SKM-1 (cell line): Measurements from ENCODE around the gene PRDM16.

Experiments
- DNase-seq: peaks from one replicate; lab custom pipeline; 2025; ENCODE audit not compliant: unreplicated experiment; lab: John Stamatoyannopoulos, UW

PRDM16 gene

DNA sequence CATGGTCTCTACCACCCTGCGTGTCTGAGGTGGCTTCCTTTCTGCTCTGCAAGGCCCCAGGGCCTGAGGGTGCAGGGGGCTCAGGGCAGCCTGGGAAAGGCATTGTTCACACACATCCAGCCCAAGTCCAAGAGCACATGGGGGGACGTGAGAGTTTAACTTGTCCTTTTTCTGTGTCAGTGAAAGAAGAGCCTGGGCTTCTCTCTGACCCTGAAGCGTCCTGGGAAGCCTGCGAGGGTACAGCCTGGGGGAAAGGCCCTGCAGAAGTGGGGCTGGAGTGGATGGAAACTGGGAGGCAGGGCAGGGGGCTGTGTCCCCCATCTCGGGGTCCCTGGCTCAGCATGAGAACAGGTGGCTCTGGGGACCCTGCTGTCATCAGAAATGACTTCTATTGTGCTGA is 181.6 kb downstream of the PRDM16 start:
- no peak for DNase-seq

DNA sequence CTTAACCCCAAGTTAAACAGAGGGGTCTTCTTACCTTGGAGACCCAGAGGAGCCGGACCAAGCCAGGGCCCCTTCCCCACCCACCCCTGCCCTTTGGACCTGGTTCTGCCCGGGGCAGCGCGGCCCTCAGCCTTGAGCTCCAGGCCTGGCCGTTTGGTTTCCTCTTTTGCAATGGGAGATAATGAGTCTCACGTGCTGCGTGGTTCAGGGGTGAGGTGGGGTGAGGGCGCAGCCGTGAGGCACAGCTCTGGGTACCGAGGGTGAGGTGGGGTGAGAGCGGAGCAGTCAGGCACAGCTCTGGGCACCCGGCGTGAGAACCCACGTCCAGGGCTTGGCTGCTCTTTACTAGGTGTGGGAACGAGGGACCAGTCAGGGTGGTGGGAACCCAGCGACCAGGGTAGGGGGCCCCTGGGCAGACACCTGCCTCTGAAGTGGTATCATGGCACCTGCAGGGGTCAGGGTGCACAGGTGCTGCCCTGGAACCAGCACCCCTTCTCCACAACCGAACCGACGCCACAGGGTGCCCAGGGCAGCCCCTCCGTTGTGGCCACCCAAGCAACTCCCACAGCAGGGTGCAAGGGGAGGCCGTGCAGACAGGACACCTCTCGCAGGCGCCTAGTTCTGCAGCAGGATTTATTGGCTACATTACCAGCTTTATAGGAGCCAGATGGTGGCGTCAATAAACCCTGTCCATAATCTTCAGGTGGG is 182.2 kb downstream of the PRDM16 start:
- DNase-seq, result peak; percentile 6

- no peak for DNase-seq
Observed at GRCh38 chr1:3251807-3252428, 182.9 kb downstream of the PRDM16 start.

GRCh38 chr1:3255680-3256079 is 186.7 kb downstream of the PRDM16 start:
- no peak for DNase-seq

DNA sequence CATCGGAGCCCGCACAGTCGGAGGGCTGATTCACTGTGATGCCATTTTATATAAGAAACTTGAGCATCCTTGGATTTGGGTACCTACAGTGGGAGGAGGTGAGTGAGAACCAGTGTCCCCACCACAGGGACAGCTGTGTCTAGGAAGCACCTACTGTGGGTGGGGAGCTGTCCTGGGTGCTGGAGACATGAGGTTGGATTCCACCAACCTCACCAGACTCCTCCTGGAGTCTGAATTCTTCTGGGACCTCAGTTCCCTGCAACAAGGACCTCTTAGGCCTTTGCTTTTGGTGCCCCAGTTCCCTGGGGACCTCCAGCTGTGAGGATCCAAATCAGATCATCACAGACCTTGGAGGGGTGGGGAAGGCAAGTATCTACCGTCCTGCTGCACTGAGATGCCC is 188.8 kb downstream of the PRDM16 start:
- DNase-seq, result no peak

- no peak for DNase-seq
Observed at GRCh38 chr1:3258386-3259003, 189.5 kb downstream of the PRDM16 start.

- DNase-seq, result no peak
Observed at GRCh38 chr1:3259020-3259419, 190.0 kb downstream of the PRDM16 start.

DNA sequence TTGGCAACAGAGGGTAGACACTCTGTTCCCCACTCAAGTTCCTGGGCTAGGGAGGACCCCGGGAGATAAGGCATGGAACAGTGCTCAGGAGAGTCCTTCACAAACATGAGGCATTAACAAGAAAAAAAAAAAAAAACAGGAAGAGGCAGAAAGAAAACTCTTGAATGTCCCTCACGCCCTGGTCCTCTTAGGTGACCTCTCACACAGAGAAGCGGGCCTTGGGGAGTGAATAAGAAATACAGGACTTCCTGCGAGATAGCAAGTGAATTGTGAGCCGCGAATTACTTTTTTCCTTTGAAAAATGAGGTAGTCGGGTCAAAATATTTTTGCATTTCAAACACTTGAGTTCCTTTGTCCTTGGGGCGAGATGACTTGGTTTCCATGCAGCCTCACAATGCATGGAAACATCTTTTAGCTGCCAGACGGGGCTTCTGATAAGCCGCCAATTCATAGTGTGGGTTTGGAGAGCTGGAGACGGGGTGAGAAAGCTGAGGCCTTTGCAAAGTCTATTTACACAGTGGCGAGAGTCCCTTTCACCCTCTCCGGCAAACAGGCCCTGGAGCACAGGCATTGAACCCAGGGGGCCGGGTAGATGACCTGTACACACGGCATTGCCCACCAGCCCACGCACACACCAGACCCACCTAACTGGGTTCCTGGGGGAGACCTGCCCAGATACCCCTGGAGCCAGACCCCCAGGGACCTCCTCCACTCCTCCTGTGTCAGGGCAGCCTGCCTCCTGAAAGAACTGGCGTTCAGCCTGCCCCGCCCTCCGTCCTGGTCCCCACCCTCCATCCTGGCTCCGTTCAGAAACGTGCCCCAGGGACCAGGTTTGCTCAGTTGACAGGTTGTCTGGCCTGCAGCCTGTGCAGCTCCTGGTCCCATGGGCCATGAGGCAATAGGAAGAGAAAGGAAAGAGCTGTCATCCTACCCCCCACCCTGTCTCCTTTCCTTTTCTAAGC is 192.3 kb downstream of the PRDM16 start:
- no peak for DNase-seq

- no peak for DNase-seq
Observed at GRCh38 chr1:3261969-3262579, 193.1 kb downstream of the PRDM16 start.

DNA sequence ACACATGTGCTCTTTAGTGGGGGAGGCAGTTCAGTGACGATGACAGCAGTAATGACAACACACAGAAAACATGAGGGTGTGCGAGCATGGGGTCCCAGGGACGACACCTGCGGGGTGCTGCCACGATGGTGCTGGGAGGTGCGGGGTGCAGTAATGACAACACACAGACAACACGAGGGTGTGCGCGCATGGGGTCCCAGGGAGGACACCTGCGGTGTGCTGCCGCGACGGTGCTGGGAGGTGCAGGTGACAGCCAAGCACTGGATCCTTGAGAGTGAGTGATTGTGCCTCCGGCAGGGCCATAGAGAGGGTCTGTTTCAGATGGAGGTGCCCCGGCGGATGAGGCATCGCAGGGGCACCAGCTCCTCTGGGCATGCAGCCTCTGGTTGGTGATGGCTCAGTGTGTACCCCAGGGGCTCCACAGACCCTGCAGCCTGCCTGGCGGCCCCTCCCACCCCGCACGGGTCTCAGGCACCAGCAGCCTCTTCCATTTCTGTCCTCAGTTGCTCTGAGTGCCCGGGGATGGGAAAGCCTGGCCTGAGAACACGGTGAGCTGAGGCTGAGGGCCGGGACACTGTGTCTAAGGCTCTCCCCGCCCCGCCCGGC is 193.8 kb downstream of the PRDM16 start:
- DNase-seq, result no peak

GRCh38 chr1:3263790-3264189 is 194.8 kb downstream of the PRDM16 start:
- DNase-seq, result no peak

- no peak for DNase-seq
Observed at GRCh38 chr1:3264456-3264855, 195.5 kb downstream of the PRDM16 start.

DNA sequence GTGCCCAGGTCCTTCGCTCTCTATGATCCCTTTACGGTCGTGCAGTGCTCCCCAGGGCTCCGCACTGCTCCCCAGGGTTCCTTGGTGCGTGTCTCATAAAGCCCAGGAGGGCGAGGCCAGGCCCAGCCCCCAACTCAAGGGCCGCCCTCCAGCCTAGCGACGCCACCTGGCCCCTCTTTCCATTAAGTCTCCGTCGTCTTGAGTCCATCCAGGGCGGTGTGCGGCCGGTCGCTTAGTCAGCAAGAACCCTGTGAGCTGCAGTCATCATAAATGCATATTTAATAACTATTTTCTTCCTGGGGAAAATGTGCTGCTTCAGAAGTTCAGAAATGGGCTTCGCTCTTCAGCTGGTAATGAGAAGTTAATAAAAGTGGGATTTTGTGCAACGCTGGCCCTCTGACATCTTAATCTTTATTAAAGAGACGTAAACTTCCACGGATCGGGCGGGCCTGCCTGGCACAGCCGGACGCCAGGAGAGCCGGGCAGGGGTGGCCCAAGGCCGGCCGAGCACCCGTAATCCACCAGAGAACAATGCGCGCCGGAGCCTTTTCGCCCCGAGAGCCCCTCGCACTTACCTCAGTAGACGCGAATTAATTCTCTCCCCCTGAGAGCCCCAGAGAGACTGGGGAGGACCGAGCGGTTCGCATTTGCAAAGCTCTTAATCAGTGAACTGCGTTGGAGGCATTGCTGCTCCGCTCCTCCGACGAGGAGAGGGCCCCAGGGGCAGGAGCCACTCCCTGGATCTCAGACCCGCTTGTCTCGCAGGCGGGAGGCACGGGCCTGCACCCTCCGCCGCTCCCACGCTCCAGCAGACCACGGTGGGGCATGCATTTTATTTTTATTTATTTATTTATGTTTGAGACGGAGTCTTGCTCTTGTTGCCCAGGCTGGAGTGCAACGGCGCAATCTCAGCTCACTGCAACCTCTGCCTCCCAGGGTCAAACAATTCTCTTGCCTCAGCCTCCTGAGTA is 197.1 kb downstream of the PRDM16 start:
- no peak for DNase-seq

GRCh38 chr1:3266870-3267549 is 198.0 kb downstream of the PRDM16 start:
- no peak for DNase-seq

DNA sequence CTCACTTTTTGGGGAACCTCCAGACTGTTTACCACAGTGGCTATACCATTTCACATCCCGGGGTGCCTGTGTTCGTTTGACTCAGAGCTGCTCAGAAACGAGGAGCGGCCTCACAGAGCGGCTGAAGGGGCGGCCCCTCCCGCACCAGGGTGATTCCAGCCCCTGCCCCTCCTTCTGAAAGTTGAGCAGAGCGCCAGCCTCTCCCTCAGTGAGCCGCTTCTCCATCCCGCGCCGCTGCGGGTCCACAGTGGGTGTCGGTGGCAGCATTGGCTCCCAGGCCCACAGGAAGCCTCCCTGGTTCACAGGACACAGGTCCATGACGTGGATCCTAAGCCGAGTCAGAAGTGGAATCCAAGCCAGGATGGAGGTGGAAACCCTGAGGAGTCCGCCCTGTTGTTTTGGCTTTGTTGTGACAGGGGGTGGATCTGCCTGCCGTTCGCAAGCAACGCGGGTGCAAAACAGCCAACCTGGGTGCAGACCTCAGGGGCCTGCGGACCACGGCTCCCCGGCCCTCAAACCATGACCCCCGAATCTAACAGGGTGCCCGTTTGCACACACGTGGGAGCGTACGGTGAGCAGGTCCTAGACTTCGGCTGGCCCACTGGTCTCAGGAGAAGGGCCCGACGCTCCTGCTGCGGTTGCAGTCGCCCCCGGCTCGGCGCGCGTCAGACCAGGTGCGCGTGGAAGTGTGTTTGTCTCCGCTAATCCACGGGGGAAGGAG is 198.7 kb downstream of the PRDM16 start:
- DNase-seq, result no peak

DNA sequence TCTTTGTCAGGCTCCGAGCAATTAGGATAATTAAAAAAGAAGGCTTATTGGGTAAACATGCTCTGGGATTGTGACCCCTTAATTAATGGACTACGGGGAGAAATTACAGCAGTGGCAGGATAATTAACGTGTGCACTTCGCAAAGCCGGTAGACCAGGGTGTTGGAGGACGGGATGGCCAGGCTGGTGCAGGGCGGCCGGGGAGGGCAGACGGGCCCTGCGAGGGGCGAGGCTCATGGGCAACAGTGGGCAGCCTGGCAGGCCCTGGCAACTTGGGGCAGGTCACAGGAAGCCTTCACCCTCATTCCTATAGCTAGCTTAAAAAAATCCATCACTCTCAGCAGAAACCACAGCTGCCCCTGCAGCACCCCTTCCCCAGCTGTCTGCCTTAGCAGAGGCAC is 199.3 kb downstream of the PRDM16 start:
- DNase-seq, result no peak

DNA sequence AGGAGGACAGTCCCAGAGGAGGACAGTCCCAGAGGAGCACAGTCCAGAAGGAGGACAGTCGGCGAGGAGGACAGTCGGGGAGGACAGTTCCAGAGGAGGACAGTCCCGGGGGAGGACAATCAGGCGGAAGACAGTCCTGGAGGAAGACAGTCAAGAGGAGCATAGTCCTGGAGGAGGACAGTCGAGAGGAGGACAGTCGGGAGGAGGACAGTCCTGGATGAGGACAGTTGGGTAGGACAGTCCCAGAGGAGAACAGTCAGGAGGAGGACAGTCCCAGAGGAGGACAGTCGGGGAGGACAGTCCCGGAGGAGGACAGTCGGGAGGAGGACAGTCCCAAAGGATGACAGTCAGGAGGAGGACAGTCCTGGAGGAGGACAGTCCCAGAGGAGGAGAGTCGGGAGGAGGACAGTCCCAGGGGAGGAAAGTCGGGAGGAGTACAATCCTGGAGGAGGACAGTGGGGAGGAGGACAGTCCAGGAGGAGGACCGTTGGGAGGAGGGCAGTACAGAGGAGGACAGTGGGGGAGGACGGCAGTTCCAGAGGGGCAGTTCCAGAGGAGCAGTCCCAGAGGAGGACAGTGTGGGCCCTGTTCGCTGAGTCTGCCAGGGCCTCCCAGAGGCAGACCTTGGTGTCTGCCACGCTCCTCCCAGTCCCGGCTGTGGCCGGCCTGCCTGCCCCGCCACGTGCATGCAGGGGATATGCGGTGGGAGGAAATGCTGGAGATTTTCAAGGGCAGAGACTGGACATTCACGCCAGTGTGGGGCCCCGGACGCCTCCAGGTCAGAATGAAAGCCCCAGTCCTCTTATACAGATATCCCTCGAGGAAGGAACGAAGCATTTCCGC is 201.6 kb downstream of the PRDM16 start:
- no peak for DNase-seq
